HFF-Myc (cell line): ENCODE data around the gene BCL2A1.

Experiments
- DNase-seq: peaks from one replicate; pipeline ENCODE4 v3.0.0-alpha.2; 2011; ENCODE audit warnings: low read depth; ENCODE audit errors: extremely low read depth
- H3K4me3 ChIP-seq: replicated peaks from 2 replicates; pipeline ENCODE4 v1.5.1; 2011; ENCODE audit warnings: low read depth, mild to moderate bottlenecking, control low read depth, low read length
- TF ChIP-seq, protein P1 (sequence below): IDR thresholded peaks from 2 replicates; pipeline ENCODE4 v1.5.1; 2012; ENCODE audit warnings: mild to moderate bottlenecking, low read depth, low read length, control low read depth; ENCODE audit errors: missing control alignments

The BCL2A1 gene

DNA sequence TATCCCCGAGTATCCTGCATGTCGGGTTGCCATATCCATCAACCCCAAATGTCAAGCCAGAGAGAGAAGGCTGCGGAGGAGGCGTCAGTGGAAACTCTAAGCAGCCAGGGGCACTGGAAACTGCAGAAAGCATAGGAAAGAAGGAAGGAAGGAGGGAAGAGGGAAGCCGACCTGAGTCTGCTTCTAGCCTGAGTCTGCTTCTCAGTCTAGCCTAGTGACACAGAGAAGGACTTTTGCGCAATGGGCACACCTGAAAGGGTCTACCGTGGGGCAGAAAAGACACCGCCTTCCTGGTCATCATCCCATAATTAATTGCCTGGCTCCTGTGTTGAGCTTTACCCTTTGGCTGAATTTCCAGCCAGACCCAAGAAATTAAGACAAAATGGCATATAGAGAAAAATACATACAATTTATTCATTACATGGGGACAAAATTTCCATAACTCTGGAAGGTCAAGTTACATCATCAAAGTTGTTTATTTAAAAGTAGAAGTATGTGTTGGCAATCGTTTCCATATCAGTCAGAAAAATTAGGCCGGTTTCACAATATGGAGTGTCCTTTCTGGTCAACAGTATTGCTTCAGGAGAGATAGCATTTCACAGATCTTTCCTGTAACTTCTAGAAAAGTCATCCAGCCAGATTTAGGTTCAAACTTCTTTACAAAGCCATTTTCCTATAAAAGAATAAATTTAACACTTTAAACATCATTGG, 10.3 kb downstream of the BCL2A1 start:
- TF ChIP-seq, protein P1, sequence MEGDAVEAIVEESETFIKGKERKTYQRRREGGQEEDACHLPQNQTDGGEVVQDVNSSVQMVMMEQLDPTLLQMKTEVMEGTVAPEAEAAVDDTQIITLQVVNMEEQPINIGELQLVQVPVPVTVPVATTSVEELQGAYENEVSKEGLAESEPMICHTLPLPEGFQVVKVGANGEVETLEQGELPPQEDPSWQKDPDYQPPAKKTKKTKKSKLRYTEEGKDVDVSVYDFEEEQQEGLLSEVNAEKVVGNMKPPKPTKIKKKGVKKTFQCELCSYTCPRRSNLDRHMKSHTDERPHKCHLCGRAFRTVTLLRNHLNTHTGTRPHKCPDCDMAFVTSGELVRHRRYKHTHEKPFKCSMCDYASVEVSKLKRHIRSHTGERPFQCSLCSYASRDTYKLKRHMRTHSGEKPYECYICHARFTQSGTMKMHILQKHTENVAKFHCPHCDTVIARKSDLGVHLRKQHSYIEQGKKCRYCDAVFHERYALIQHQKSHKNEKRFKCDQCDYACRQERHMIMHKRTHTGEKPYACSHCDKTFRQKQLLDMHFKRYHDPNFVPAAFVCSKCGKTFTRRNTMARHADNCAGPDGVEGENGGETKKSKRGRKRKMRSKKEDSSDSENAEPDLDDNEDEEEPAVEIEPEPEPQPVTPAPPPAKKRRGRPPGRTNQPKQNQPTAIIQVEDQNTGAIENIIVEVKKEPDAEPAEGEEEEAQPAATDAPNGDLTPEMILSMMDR: no peak
- H3K4me3 ChIP-seq: no peak overlapping the region
- no peak for DNase-seq

DNA sequence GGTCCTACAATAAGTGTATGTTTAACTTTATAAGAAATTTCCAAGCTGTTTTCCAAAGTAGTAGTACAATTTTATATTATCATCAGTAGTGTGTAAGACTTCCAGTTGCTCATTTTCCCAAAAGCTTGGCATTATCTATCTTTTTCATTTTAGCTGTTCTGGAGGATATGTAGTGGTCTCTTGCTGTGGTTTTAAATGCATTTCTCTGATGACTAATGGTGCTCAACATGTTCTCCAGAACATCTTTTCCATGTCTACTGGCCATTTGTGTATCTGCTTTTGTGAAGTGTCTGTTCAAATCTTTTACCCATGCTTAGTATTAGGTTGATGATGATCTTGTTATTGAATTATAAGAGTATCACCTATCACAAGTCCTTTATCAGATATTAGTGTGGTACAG, 13.3 kb downstream of the BCL2A1 start:
- no peak for DNase-seq
- TF ChIP-seq, protein P1: no peak
- H3K4me3 ChIP-seq: no peak overlapping the region

DNA sequence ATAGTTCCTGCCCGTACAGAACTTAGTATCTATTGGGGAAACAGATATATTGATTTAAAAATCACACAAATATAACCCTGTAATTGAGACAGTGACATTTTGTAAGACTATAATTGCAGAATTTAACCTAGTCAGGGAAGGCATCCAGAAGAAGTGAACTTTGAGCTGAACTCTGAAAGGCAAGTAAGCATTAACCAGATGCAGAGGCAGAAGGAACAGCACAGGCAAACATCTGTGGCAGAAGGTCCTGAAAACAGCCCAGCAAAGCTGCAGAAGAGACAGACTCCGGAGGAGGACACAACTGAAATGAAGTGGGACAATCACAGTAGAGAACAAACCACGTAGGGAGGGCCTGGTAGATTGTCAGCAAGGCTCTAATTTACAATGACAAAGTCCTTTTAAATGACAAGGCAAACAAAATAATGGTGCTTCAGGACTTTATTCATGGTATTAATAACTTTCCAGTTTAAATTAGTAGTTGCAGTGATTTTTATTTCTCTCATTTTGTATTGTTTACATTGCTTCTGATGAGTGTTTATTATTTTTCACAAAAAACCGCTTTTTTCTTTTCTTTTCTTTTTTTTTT, 14.5 kb downstream of the BCL2A1 start:
- no peak overlapping the region for H3K4me3 ChIP-seq
- DNase-seq: no peak
- TF ChIP-seq, protein P1: no peak

DNA sequence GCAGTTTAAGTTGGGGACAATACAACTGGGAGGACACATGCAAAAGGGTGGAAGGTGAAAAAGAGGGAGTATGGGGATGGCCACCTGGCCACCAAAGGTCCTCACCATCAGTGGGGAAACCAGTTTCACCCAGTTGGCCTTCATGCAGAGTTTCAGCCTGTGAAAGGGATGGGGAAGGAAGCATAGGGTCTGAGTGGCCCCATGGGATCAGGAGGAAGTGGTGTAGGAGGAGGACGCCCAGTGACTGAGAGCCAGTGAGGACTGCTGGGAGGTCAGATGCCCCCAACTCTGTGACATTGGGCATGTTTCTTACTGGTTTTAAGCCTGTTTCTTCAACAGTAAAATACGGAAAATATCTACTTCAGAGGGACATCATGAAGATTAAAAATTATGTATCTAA, 16.3 kb downstream of the BCL2A1 start:
- no peak overlapping the region for H3K4me3 ChIP-seq
- DNase-seq: no peak
- TF ChIP-seq, protein P1: no peak

DNA sequence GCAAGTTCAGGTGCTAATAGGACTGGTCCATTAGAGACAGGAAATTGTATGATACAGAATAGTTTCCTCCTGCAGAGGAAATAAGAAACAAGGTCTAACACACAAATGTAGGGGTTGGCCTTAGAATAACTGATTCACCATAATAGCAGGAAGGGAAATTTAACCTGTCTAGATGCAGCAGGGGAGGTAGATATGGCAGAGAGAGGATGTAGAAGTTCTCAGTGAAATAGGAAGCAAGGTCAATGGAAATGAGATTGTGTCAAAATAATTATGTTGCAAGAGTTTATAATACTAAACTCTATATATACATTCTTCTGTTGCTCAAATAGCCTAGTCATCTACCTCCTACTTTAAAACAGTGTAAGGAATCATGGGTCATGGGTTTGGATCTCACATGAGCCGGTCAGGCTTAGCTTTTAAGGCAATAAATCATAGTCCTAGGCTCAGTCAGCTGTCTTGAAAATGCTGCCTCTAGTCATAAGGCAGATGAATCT, 17.0 kb downstream of the BCL2A1 start:
- H3K4me3 ChIP-seq: no peak overlapping the region
- TF ChIP-seq, protein P1: no peak
- no peak for DNase-seq

DNA sequence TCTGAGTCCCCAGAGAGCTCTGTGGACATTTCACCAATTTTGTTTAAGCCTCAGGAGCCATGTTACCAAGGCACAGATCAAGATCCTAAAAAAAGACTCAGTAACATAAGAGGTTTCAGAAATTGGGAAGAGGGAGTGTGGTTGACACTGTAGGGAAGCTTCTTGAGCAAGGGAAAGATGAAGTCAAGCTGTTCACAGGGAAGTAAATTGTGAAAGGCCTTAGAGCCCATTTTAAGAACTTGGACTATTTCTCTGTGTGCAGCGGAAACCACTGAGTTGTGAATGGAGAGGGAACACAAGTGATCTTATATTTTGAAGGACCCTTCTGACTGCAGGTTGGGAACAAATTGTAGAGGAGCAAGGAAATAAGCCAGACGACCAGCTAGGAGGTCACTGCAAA, 18.7 kb downstream of the BCL2A1 start:
- DNase-seq: no peak
- H3K4me3 ChIP-seq: no peak overlapping the region
- TF ChIP-seq, protein P1: no peak
